ENCODE results near the gene KPNB1. TPM values are rescaled to one million over a fixed set of nuclear protein-coding genes. Genes with fewer than 3 reads are reported as not detected.

Gene KPNB1
- polyA plus RNA-seq, 2 of the 4 experiments (the other 2 are of a cell fraction) = 315 to 358 TPM

- WGBS (ENCODE audit: missing lambda C conversion rate) = 79% methylated on average over 1 of the region's 1 CpG
- no peak overlapping the region for H3K4me2 ChIP-seq
- H3K27ac ChIP-seq = no peak overlapping the region
- ATAC-seq (peak; percentile 47 to 57), FAIRE-seq (no peak), DNase-seq (ENCODE audit: low read depth in 1 of 2, low spot score in 1 of 2) (no peak)
- no peaks in the 10 kb centered on the region for H3K9me3 ChIP-seq
- no peak for TF ChIP-seq CHD2 (IDR thresholded peaks at IDR 0.05; ENCODE audit: low read length, partially characterized antibody)
- TF ChIP-seq EHF (CRISPR knock-in tag; IDR thresholded peaks at IDR 0.05) = no peak
- no peak for TF ChIP-seq FOSL2 (IDR thresholded peaks at IDR 0.05)
- peak; percentile 21; the same call in 1 of the 2 replicates for TF ChIP-seq FOSL2 (CRISPR knock-in tag; IDR thresholded peaks at IDR 0.05)
- no peak for TF ChIP-seq RAD21 (conservative IDR thresholded peaks at IDR 0.05 in 1 of 2, IDR thresholded peaks at IDR 0.05 in 1 of 2)
- TF ChIP-seq E2F6 (IDR thresholded peaks at IDR 0.05; ENCODE audit: borderline replicate concordance, low read depth) = no peak
- no peak for TF ChIP-seq TFCP2L1 (CRISPR knock-in tag; IDR thresholded peaks at IDR 0.05)
- TF ChIP-seq, protein P1, sequence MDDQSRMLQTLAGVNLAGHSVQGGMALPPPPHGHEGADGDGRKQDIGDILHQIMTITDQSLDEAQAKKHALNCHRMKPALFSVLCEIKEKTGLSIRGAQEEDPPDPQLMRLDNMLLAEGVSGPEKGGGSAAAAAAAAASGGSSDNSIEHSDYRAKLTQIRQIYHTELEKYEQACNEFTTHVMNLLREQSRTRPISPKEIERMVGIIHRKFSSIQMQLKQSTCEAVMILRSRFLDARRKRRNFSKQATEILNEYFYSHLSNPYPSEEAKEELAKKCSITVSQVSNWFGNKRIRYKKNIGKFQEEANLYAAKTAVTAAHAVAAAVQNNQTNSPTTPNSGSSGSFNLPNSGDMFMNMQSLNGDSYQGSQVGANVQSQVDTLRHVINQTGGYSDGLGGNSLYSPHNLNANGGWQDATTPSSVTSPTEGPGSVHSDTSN (IDR thresholded peaks at IDR 0.05) = 0 out of 2 replicates have a peak, but pooled peaks have one; percentile 16
- H3K4me3 ChIP-seq = no peak overlapping the region
- H3K4me1 ChIP-seq = peaks cover 31% of the 10 kb centered on the region
- POLR2A ChIA-PET = interaction anchor here (1.9 kb wide), 1 partner anchor 38 kb away, joined by 12 read pairs; the partner anchor contains the start of gene KPNB1
- CTCF ChIA-PET = interaction anchor here (0.5 to 3.4 kb wide), 12 partner anchors 9 to 263 kb away, joined by 3 to 43 read pairs (median 3); no protein-coding TSS in a partner anchor
These were observed 38.0 kb downstream of the KPNB1 start for GRCh38 chr17:47687748-47688147.

DNA sequence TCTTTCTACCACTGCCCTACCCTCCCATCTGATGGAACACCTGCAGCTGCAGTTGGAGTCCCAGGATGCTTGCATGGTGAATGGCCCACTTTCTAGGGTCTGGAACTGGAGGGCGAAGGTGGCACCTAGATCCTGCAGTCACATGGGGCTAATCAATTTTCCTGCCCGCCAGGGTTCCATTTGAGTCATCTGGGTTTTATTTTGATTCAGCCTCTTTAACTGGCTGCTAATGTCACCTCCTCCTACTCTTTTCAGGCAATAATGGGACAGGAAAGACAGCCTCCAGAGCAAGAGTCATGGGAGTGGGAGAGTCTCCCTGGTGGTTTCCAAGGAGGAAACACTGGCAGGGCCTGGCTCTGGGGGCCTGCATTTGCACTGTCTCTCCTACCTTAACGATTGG, 40.4 kb downstream of the KPNB1 start:
- ChIA-PET CTCF (interaction anchor here (1.0 to 1.9 kb wide), 3 partner anchors 9 to 20 kb away, joined by 3 to 13 read pairs (median 5); no protein-coding TSS in a partner anchor), POLR2A (no interaction called here)
- Histone ChIP-seq H3K4me1 (peaks cover 39% of the 10 kb centered on the region), H3K4me3 (no peak overlapping the region), H3K4me2 (no peak overlapping the region), H3K27ac (no peak overlapping the region), H3K9me3 (no peaks in the 10 kb centered on the region)
- DNase-seq (ENCODE audit: low read depth in 1 of 2, low spot score in 1 of 2) (no peak), ATAC-seq (no peak), FAIRE-seq (no peak)
- no peak for TF ChIP-seq NR3C1 (IDR thresholded peaks at IDR 0.05)
- no peak for TF ChIP-seq BHLHE40 (IDR thresholded peaks at IDR 0.05; ENCODE audit: low read depth, low read length)
- no peak for TF ChIP-seq ZSCAN20 (CRISPR knock-in tag; IDR thresholded peaks at IDR 0.05)
- TF ChIP-seq ZFP36 (IDR thresholded peaks at IDR 0.05; ENCODE audit: borderline replicate concordance, partially characterized antibody) = no peak
- TF ChIP-seq CBX2 (IDR thresholded peaks at IDR 0.05; ENCODE audit: borderline replicate concordance, low read depth) = no peak
- TF ChIP-seq PHF8 (IDR thresholded peaks at IDR 0.05; ENCODE audit: borderline replicate concordance, low read depth) = no peak
- TF ChIP-seq NFE2L2 (conservative IDR thresholded peaks at IDR 0.05; ENCODE audit: low read length) = no peak
- WGBS (ENCODE audit: missing lambda C conversion rate) = 81% methylated on average over 3 of the region's 3 CpGs

DNA sequence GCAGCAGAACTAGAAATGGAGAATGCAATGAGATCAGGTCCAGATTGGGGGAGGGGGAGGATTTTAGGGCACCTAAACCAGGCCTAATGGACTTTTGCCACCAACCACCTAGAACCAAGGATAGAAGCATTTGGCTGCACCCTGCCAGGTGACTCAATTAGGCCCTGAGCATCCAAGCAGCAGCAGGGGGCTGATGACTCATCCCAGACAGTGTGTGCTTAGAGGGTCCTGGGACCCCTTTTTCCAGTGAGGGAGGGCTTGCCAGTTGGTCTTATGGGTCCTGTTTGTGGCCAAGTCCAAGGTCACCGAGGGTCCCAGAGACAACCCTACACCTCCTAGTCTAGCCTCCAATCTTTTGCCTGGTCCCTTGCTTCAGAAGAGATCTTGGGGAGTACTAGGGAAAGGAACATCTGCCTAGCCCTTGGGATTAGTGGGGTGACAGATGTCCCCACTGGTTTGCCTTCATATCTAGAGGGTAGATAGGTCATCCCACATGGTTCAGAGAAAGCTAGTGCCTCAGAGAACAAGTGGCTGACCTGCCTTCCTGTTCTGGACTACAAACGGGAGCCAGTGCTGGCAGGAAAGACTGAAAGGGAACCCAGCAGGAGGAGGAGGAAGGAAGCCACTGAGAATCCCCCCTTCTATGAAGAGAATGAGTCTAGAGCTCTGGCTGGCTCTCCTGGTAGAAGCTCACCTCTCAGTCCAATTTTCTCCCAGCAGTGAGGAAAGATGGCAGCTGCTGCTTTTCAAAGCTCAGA, 42.6 kb downstream of the KPNB1 start:
- H3K4me3 ChIP-seq = no peak overlapping the region
- TF ChIP-seq FOSL2 (IDR thresholded peaks at IDR 0.05) (no peak), FOSL2 (CRISPR knock-in tag; IDR thresholded peaks at IDR 0.05) (peak; percentile 61; the same call in 1 of the 2 replicates), RCOR1 (IDR thresholded peaks at IDR 0.05; ENCODE audit: low read depth, low read length) (no peak)
- ATAC-seq = no peak
- H3K27ac ChIP-seq = peak overlapping the region in 1 of 2 experiments; percentile 96; a peak in 2 of 6 replicates
- H3K9me3 ChIP-seq = no peaks in the 10 kb centered on the region
- ChIA-PET POLR2A (interaction anchor here (1.2 kb wide), 1 partner anchor 43 kb away, joined by 4 read pairs; no protein-coding TSS in a partner anchor), CTCF (interaction anchor here (0.6 to 1.6 kb wide), 10 partner anchors 12 to 110 kb away, joined by 3 to 10 read pairs (median 4); no protein-coding TSS in a partner anchor)
- DNase-seq (ENCODE audit: low read depth in 1 of 2, low spot score in 1 of 2) = no peak
- WGBS (ENCODE audit: missing lambda C conversion rate) = 75% methylated on average over 2 of the region's 2 CpGs
- peaks cover 19% of the 10 kb centered on the region for H3K4me1 ChIP-seq
- H3K4me2 ChIP-seq = peak overlapping the region; percentile 95
- FAIRE-seq = no peak

All from A549 (cell line).